Naive thymus-derived CD8-positive, alpha-beta T cell (primary cell): Measurements from ENCODE around the gene TMSB10. TPM values are rescaled to one million over a fixed set of nuclear protein-coding genes. Genes with fewer than 3 reads are reported as not detected.

ENCODE experiments used
- polyA plus RNA-seq, 3 donors: library from polyadenylated mRNA; unstranded; fragments of 300-500 nt; fragmentation: Illumina TruSeq; gene quantifications; one replicate each; pipeline ENCODE4 v1.2.3, GENCODE V29; 2021
- total RNA-seq, 8 experiments: library from RNA in 2 of 8; stranded (reverse) in 2 of 8; gene quantifications; one replicate each; pipeline ENCODE4 v1.2.3 and lab custom pipeline; 2021 to 2026

TMSB10 gene
- total and polyA plus RNA-seq, 5 experiments from 2014 or later, result 1,479 to 8,855 (median 6,950) TPM

Other genes starting within 250 kb of the TMSB10 start
- 100 to 1,000 TPM; 165 to 168 TPM for gene TRABD2A, start 24.6 kb upstream of the TMSB10 start, total RNA-seq
- 100 to 1,000 TPM in 2 of 3 donors, 10 to 100 TPM in 1; 70.1 to 173 (median 104) TPM for gene TRABD2A, start 24.6 kb upstream of the TMSB10 start, polyA plus RNA-seq
- gene KCMF1, start 65.5 kb downstream of the TMSB10 start, total RNA-seq, result 10 to 100 TPM; 69.0 to 74.8 TPM
- gene KCMF1, start 65.5 kb downstream of the TMSB10 start, polyA plus RNA-seq, result 10 to 100 TPM; 13.3 to 30.2 (median 28.1) TPM
- not detected for gene TCF7L1, start 227.7 kb downstream of the TMSB10 start, total RNA-seq
- gene TCF7L1, start 227.7 kb downstream of the TMSB10 start, polyA plus RNA-seq, result under 1 TPM in 2 of 3 donors, not detected in 1; 0.08 to 0.09 TPM